HG03342 (cell line): ENCODE data around the gene GFOD1.

Experiments
- ATAC-seq: cut with Tn5 transposase; IDR thresholded peaks from one replicate; pipeline ENCODE4 v1.9.1; 2021; ENCODE audit warnings: mild to moderate bottlenecking, moderate library complexity; ENCODE audit not compliant: unreplicated experiment

The GFOD1 gene

DNA sequence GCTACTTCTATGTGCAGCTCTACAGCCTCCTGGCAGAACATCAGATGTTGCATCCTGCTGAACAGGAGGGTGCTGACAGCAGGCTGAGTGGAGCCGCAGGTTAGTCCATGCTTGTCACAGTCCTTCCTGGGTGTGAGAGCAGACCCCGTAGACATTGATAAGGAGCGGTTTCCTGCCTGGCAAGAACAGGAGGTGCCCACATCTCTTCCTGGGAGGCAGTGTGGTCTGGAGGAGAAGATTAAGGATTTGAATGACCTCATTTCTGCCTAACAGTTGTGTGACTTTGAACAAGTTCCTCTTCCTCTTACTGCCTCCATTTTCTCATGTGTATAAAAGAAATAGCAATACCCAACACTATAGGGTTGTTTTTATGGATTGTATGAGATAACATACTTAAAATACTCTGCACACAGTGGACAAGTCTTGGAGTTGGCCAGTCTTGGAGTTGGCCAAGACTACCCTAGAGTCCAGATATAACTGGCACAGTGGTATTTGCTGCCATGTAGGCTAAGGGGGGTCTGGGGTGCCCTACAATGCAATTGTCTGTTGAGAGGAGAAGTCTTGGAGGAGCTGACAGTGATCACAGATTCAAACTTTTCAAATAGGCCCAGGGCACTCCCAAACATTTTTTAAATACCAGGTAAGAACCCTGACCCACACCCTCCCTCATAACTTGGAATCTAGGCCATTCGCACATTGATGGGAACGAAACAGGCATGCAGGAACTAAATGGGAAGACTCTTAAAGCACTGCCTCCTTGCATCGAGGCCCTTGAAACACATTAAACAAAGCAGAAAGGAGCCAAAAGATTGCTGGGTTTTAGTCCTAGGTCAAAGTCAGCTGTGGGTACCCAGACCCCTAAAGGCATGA, 126.5 kb downstream of the GFOD1 start:
- ATAC-seq, result no peak

DNA sequence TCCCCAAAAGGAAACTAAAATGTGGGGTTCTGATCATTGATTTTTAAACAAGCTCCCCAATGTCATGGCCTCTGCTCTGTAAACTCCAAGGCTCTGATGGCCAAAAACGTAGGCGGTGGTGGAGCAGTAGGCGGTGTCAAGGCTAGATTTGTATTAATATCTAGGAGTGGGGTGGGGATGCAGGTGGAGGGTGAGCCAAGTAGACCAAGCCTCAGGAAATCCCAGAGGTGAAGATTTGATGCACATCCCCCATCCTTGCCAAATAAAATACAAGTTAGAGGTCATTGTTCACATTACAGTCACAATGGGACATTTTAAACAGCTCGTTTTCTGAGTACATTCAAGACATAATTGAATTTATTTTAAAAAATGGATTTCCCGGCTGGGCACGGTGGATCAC, 128.1 kb downstream of the GFOD1 start:
- no peak for ATAC-seq

DNA sequence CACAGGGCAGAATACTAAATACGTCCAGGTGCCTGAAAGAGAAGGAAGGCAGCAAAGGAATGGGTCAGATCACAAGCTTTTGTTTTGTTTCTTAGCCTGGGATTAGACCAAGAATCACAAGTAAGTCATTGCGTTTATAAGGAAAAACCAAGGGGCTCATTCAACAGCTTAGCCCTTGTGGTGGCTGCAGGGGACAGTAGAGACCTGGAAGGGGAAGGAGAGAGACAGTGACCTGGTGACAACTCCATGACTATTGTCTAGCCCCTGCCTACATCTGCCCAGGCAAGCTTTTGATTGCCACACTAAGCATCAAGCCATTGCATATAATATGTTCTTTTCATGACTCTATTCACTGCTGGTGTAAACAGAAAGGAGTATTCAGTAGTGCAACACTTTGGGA, 128.9 kb downstream of the GFOD1 start:
- no peak for ATAC-seq

DNA sequence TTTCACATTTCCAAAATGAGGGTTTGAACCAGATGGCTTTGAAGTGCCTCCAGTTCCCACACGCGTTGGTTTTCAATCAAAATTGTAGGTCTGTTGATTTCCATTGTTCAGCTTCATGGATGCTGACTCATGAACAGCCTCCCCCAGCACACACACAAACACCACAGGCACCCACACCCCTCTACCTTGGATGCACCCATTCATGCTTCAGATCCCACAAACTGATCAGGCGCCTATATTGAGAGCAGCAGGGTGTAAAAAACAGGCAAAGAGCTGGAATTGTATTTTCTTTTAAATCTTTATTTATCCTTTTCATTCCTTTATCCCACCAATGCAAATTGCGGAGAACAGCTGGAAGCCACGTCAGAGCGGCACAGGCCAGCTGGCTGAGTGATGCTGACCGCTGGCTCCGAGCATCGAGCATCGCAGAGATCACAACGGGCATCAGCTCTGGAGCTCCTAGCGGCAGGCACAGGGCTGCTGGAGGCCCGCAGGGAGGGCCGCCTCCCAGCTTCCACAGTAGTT, 129.8 kb downstream of the GFOD1 start:
- ATAC-seq, result no peak

DNA sequence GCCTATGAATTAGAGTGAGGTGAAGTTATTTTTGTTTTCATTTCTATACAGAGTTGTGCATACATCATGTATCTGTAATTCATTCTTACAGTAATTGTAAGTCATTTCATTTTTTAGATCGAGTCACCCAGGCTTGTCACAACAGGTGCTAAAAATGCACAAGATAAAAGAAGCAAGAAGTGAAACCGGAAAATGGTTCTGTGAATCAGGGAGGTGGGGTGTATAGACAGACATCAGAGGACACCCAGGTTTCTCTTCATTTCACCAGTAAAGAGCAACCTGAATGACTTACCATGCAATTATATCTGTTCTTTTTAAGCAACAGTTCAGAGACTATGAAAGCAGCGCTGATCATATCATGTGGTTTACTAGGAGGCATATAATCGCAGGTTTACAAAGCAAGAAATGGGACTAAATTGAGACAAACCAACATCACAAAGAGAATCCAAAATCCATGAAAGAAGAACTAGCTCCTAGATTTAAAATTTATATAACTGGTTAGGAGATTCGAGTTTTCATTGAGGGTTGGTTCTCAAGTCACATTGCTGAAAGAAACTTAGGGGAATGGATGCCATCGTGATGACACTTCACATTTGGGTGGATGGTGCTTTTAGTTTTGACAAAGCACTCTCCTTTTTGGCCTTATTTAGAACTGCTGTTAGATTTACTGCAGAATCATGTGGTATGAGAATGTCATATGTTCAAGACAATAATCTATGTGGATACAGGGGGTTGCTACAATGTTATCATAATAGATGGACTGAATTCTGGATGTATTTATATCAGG, 131.2 kb downstream of the GFOD1 start:
- peak; percentile 92 for ATAC-seq

DNA sequence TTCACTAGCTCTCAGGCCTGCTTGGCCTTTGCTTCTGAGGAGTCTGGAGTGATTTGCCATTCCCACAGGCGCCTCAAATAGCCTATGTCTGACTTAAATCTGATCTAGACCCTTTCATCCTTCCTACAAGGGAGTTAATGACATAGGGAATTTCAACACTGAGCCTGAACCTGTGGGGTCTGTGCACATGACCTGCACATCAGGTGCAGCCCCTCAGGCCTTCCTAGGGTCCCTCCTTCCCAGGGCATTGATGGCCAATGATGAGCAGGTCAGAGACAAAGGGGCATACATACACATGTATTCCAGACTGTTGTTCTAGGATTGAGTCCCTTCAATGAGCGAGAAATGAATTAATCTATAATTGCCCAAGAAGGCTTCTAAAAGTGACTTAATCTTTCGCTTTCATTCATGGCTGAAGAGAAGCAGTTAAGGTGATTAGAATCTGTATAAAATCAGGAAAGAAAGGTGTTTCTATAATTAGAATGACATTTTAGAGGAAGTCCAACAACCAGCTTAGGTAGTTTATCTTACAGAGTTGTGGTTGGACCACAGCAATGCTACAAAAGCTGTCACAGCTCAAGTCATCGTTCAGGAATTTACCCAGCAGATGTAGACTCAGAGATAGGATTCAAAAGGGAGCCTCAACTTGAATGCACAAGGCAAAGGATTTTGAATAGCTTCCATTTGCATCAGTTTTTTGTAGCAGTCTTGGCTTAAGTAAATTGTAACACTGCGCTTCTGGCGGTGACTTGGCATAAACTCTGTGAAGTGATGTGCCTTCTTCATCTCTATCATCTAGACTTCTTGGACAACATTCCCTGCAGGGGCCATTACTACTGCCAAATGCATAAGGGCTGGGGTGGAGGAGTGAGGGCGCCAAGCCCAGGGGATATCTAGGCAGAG, 132.1 kb downstream of the GFOD1 start:
- ATAC-seq, result peak; percentile 30

DNA sequence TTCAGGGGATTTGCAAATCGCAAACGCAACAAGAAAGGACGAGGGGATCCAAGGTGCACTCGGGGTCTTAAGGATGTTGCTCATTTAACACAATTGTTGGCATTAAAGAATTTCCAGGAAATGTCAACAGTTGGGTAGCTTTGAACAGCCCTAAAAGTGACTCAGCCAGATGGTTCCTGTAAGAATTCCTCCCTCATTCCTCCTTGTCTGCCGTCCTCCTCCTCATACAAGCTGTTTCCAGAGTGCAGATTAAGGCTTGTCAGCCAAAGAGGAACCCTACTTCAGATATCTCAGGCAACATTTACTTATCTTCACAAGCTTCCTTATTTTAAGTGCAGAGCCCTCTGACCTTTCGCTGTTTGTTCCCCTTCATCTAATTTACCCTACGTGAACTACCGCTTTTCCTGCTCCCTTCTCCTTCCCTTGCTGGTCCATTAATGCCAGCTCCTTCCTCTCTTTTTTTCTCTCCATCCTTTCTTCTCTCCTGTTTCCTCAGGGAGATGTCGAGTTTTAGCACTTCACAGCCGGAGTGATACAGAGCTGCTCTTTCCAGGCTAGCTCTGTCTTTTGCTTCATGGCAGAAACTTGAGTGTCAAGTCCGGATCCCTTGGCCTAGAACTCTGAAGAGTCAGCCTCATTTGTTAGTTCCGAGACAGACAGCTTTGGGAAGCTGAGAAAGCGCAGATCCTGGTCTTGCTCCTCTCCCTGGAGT, 132.9 kb downstream of the GFOD1 start:
- ATAC-seq, result no peak

DNA sequence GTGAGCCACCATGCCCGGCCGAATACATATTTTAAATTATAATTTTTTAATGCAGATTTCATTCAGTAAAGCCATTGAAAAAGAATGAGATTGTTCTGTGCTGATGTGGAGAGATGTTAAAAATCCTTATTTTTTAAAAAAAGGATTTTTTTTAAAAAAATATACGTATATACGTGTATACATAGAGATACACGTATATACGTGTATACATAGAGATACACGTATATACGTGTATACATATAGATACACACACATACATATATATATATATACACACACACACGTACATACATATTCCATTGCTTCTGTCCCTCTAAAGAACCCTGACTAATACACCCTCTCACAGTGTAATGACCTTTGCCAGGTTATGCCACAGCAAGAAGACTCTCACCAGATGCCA, 135.2 kb downstream of the GFOD1 start:
- ATAC-seq, result no peak

DNA sequence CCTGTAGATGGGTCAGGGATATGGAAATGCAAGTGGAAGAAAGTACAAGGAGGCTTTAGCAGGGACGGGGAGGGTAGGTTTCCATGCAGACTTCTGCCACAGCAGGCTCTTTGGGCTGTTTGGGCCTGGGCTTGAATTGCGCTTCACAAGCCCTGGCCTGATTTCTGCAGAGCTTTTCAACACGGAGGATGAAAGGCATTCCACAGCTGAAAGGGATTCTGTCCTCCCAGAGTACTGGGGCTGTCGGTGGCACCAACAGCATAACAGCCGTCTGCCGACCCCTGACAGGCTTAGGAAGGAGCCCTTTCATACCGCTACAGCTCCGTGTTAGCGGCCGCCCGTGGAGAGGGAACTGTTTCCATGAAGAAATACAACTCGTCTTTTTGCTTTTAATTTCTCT, 136.1 kb downstream of the GFOD1 start:
- ATAC-seq, result no peak

DNA sequence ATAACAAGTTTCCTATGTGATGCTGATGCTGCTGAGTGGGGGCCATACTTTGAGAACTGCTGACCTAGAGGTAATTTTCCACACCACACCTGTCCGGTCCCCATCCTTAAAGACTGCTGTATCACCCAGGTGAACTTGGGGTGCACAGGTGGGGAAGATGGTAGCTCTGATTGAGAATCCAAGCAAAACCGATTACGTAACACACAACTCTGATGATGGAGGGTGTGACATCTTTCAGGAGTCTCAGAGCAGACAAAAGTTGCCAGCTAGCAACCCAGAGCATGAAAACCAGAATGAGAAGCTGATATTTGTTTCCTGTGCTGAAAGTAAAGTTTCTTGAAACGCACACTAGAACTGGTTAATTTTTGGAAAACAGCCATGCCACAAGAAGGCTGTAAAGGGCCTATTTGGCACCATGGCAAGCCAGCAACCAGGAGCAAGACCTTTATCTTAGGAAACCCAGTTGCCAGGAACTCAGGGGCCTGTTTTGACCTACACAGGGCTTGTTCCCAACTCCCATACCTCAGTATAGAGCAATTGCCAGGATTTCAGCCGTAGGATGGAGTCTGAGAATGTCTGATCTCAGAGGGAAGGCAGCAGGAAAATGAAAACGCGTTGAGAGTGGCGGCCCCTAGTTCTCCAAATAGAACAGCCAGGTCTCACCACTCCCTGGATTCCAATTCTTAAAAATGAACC, 137.4 kb downstream of the GFOD1 start:
- no peak for ATAC-seq

DNA sequence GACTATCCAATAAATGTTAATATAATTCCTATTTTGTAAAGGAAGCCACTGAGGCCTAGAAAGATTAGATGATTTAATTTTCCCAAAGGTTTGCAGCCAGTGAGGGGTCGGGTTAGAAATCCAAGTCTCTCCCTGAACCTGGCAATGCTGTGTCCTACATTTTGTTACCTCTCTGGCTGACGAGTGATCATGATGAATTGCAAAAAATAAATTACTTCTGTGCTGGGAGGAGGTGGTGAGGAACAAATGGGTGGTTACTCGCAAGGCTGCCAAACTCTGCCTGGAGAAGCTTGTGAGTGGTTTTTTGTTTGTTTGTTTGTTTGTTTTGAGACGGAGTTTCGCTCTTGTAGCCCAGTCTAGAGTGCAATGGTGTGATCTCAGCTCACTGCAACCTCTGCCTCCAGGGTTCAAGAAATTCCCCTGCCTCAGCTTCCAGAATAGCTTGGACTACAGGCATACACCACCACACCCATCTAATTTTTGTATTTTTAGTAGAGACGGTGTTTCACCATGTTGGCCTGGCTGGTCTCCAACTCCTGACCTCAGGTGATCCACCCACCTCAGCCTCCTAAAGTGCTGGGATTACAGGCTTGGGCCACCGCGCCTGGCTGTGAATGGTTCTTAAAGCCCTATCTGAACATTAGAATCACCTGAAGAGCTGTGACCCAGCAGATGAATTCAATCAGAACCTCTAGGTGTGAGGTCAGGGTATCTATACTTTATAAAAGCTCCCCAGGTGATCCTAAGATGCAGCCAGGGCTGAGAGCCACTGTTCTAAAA, 138.9 kb downstream of the GFOD1 start:
- ATAC-seq, result no peak

DNA sequence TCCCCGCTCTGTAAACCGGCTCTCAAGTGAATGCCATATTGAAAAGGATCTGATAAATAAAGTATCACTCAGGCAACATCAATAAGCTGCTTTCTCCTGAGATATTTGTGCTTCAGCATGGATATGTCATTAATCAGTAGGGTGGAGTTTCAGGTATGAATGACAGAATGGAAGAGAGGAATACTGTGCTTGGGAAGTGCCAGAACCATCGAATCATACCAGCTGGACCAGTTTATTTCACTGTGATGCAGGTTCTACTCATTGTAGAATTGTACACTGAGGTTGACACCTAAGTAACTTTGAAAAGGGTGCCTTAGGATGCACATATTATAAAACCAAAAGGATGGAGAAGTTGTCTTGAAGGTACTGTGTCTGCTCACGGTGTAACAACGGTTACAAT, 141.2 kb downstream of the GFOD1 start:
- no peak for ATAC-seq

DNA sequence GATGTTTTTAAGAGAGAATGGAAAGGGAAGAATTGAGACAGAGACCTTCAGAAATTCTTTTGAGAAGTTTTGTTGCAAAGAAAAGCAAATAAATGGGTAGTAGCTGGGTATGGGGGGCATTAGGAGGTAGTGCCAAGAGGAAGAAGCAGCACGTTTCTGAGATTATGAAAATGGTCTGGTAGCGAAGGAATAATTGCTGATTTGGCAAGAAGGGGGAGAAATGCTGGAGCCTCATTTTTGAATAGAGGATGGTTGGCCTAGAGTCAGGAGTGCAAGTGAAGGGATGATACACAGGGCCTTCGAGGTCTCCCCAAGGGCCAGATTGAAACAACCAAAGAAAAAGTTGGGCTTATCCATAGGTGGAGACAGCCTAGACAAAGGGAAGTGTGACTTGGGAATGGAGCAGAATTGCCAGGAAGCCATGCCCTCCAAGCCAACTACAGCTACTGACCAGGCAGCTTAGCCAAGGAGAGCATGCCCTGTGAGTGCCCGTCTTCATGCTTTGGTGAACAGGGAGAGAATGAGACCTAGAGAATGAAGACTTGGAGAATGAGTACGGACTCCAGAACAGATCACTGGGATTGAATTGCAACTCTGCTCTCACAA, 144.9 kb downstream of the GFOD1 start:
- ATAC-seq, result no peak

DNA sequence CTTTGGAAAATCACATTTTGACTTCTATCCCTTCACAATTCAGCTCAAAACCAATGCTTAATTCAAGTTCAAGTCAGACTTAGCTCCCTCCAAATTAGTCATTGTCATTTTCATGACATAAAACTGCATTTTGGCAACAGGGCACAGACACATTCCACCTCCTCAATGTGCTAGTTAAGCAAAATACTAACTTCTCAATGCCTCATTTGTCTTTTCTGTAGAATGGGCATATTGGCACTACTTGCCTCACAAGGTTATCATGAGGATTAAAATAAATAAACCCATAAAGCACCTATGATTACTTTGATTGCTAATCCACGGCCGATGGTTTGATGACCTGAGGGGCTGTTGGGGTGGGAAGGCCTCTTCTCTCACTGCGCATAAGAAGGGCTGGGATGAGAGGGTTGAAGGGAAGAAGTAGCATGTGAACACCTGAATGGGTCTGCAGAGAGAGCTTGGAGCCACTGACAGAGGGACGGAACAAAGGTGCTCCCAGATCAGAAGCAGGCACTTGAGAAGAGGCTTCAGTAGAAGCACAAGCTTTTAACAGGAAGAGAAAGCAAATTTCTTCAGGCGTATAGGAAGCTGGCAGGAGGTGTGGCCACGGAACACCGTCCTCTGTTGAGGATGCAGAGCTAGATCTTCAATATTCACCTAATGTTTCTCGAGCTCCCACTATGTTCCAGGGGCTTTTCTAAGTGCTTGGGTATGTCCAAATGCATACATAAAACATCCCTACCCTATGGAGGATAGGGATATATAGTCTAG, 147.4 kb downstream of the GFOD1 start:
- no peak for ATAC-seq

DNA sequence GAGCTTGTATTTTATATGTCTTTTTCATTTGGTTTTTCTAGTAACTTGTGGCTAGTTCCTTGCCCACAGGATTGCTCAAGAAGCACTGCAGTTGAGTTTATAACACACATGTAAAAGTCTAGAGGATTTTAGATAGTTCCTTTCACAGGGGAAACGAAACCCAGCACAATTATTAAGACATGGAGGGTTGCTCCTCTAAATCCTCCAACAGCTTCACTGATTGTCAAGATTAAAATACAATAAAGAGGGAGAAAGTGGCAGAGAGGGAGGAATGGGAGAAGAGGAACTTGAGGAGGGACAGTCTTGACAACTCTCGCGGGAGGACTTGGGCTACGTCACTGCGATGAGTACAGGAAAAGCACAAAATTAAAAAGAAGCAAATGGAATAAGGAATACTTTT, 149.4 kb downstream of the GFOD1 start:
- ATAC-seq, result no peak

DNA sequence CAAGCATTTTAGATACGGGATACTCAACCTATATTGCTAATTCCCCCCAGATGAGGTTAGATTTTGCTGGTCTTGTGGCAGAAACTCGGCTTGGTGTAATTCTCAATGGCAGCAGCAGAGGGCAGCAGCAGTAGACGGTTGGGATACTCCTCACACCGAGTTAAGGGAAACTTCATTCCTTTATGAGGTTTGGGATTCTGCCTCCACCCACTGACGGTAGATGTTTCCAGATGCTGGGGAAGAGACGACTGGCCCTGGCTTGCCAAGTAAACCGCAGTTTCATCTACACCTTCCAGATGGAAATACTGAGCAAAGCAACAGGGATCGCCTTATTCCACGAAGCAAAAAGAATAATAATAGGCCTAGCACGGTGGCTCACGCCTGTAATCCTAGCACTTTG, 150.8 kb downstream of the GFOD1 start:
- no peak for ATAC-seq

DNA sequence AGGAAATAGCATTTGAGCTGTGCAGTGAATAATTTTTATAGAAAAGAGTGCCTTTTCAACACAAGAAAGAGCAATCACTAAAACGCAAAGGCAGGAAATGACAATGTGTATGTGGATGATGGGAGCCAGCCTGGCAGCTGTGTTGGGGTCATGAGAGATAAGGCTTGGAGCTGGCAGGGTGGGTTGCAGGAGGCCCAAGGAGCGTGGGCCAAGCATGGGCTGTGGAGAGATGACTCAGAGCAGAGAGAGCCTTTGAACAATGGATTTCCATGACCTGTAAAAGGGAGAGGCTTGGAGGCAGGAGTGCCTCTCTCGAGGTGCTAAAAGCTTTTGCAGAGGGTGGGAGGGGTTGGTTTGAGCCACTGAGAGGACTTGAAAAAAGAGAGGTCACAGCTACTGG, 152.4 kb downstream of the GFOD1 start:
- no peak for ATAC-seq

DNA sequence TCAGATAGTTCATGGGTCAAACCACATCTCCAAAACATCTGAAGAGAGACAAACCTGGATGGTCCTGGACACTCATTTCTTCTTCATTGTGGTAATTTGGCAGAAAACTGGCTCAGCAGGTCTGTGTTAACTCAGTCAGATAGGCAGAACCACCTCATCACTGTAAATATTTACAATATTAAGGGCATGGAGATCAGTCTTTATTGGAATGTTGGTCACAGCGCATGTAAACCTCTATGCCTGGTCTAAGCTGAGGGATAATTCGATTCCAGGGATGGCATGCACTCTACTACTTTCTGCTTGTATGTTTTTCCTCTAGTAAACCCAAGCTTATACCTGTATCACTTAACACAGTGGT, 155.1 kb downstream of the GFOD1 start:
- ATAC-seq, result no peak
